Measurements from ENCODE around the gene AP5Z1.

GRCh38 chr7:4763794-4764185 lies 11.6 kb upstream of the AP5Z1 start:
- TF ChIP-seq EZH2 (IDR thresholded peaks at IDR 0.05) (no peak), POLR2AphosphoS5 (IDR thresholded peaks at IDR 0.05; ENCODE audit: borderline replicate concordance, low read depth, low read length) (no peak)

Data from SK-N-MC (cell line).